DMS79 treated with DMSO at 0.1 percent for 48 hours (cell line): ENCODE measurements around the gene FRY.

Experiments used
- DNase-seq: peaks from one replicate; lab custom pipeline; 2025; lab: John Stamatoyannopoulos, UW

Gene FRY

DNA sequence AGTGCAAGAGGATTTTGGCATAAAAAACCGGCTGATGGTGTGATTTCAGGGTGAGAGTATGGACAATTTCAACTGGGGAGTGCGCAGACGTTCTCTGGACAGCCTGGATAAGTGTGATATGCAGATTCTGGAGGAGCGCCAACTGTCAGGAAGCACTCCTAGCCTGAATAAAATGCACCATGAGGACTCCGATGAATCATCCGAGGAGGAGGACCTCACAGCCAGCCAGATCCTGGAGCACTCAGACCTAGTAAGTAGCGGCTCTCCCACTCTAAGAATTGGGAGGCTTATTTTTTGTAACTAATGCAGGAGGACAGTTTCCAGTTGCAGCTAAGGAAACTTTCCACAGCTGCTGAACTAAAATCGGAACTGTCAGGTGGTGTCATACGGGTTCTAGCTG is 230.0 kb downstream of the FRY start:
- peak; percentile 1 for DNase-seq

DNA sequence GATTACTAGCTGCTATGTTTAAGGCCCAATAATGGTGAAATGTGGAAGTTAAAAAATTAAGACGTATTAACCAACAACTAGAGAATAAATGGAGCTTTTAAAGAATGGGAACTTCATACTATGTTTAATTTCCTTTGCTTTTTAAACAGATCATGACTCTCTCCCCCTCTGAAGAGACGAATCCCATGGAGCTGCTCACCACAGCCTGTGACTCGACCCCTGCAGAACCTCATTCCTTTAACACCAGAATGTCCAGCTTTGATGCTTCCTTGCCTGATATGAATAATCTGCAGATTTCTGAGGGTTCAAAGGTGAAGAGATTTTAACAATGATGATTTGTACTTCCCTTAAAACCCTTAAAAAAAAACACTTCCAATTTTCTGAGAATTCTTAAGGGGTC is 230.6 kb downstream of the FRY start:
- no peak for DNase-seq

DNA sequence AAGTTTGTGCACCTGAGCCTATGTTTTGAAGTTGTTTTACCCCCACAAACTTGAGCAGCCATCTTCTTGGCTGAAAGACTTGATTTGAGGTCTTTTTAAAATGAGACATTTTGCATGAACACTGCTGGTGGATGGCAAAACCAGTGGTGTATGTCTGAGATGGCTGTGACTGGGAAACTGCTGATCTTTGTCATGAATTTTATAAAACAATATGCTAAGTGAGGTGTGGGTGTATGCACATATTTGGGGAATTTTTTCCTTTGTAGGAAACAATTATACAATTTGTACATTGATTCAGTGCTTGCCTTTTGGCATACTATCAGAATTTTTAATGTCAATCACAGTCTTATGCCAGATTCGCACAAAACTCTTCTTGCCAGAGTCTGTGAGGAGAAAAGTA is 231.0 kb downstream of the FRY start:
- DNase-seq, result no peak

DNA sequence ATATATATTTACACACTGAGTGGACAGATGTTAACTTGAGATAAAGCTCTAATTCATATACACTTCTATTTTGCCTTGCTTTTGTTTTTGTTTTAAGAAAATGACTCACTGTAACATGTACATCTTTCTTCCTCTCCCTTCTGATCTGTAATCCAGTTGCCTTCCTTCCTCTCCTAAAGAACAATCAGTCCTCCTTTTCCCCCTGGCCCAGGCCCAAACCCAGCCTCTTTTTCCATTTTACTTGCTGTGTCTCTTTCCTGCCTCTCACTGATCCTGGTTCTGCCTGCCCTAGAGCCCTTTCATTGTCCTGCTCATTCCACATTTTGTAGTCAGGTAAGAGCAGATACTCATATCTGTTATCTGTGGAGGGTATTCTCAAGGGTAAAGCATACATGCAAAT is 232.8 kb downstream of the FRY start:
- DNase-seq, result no peak

DNA sequence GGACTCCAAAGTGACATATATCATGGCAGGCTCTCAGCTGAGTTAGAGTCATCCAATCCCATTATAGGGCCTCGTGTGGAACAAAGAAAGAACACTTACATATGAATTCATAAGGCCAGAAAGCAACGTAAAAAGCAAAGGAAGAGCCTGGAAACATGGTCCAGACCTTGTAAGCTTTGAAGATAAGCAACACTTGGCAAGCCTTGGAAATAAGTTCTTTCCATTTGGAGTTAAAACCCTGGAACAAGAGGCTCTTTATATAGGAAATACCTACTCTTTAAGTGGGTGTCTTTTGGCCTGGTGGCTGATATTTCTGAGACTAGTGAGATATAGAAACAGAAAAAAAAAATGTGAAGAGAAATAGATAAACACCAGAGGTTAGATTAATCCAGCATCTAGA is 234.2 kb downstream of the FRY start:
- no peak for DNase-seq

DNA sequence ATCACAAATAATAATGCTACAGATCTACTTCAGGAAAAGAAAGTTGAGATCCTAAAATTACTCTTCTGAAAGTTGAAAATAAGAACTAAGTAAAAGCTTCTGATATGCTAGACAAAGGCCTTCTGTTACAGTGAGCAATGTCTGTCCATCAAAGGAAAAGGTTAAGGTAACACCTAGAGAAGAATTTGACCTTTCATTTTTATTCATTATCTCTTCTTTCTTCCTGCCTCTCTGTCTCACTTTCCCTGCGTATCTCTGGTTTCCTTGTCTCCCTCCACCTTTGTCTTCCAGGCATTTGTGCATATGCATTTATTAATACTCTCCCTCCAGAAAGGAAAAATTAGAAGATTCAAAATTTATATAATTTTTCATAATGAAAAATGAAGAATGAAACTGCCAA is 234.6 kb downstream of the FRY start:
- DNase-seq, result no peak

DNA sequence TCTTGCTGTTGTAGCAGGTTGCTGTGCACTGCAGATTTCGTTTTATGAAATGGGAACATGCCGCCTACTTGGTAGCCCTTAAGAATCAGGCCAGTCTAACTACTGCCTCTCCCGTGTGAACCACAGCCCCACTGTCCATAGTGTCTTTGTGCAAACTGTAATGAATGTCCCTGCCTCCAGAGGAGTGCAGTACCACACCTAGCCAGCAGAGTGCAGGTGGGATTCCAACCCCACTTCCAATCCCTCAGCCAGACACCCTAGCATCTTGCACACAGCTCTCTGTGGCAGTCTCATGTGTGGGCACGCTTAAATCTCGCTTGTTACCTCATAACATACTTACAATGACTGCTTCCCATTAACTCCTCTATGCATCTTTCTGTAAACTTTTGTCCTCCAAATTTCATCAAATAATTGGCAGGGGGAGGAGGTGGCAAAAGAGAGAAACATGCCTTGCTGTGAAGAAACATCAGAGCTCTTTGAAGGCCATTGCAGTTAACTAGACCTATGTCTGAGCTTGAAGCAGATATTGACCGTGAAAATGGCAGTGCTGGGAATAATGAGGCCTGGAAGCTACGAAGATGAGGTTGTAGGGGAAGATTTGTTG is 236.4 kb downstream of the FRY start:
- DNase-seq, result no peak

DNA sequence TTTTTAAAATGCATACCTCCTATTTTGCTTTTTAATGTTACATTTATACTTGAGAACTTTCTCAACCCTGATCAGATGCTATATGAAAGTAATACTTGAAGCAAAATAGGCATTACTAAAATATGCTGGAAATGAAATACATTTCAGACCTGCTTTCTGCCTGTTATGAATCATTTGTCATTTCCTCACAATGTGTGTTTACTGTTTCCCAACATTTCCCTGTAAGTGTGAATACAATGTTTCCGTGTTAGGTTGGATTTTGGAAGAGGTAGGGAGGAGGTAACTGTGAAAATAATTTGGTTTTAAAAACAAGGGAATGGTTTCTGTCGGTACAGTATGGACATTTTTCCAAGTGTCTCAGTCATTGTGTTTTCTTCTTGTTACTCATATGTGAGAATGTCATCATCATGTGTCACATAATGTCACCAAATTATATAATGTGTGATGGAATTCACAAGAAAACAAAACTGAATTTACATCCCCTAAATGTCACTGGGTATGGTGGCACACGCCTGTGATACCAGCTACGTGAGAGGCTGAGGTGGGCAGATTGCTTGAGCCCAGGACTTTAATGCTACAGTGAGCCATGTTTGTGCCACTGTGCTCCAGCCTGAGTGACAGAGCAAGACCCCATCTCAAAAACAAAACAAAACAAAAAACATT is 240.6 kb downstream of the FRY start:
- DNase-seq, result no peak

DNA sequence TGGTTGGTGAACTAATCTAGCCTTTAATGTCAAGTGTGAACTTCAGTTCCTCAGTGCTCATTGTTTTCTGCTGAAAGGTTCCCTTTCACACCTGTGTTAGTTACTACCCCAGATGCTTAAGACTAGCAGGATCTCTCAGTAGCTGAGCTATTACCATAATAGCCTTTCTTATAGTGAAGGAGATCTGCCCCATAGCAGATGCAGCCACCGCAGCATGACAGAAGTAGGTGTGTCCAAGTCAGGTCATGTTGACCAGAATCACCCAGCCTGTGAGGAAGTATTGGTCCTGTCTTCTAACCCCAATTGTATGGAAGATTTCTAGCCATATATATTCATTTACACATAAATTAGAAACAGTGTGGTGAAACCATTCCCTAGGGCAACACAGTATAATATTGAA is 246.3 kb downstream of the FRY start:
- DNase-seq, result no peak

DNA sequence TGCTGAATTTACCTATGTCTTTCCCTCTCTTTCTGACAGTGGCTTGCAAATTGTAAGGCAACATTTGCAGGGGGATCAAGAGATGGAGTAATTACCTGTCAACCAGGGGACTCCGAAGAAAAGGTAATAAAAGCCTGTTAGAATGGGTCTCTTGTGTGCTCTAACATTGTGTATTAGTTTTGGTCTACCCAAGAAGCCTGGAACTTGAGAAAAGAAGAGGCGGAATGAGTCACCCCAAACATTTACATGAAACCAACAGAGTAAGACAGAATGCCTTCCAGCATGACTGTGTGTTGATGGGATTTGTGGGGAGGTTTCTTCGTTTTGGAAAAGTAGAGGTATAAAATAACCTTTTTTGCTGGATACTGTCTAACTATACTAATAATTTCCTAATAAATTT is 246.9 kb downstream of the FRY start:
- no peak for DNase-seq

DNA sequence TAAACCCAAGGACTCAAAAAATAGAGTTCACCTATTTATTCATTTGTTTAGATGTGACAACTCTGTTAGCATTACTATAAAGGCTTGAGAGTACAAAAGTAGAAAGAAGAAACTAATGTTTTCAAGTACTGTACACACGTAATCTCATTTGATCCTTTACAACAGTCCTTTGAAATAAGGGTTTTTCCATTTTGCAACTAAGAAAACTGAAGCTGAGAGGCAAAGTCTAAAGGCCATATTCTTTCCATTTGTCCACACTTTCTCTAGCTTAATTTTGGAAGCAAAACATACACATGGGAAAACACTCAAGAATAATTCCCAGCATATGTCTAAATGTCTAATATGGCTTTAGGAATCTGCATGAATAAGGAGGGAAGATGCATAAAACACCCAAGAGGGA is 249.5 kb downstream of the FRY start:
- DNase-seq, result no peak

DNA sequence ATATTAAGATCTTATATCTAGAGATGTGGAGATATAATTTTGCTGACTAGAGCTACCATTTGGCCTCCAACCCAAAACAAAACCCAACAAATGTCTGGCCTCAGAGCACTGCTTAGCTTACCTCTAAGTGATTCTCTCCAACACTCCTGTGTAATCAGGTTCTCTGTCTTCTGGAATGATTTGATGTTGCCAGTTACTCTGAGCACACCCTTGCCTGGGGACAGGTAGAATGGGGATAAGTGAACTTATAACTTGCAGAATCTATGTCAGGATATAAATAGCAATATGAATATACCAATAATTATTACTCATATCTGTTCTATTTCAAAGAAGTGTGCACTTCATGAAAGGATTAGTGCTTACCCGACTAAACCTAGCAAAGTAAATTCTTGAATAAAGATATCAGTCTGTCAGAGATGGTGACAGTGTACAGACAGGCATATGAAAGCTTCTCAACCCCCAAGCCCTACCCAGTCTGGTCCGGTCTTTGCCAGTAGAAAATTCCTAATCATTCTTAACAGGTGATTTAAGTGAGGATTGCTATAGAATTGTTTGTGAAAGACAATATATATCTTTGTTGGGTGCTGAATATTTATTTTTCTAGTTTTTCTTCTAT is 250.6 kb downstream of the FRY start:
- no peak for DNase-seq

DNA sequence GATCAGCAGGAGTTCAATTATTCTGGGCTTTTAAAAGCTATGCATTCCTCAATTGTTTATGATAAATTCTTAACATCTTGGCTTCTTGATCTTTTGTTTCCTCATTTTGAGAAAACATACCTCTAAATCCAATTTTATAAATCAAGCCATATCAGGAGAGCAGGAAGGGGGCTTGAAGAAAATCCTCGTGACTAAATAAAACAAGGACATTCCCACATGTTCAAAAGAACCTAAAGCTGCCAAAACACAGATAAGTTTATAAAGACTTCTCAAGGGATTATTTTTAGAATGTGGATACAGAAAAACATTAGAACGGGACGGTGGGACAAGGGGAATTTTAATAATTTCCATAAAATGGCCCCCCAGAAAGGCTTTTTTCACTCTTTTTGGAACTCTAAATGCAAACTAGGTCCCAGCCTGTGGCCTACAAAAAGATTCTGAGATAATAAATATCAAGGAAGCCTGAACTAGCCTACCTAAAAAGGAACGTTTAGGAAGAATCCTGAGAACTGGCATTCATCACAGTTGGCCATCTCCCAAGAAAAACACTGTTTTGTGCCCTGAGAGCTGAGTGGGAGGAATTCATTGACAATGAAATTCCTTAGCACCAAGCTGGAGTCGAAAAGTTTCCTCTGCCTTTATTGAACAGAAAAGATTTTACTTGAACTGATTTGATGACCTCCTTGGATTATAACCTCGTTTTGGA is 253.5 kb downstream of the FRY start:
- no peak for DNase-seq

DNA sequence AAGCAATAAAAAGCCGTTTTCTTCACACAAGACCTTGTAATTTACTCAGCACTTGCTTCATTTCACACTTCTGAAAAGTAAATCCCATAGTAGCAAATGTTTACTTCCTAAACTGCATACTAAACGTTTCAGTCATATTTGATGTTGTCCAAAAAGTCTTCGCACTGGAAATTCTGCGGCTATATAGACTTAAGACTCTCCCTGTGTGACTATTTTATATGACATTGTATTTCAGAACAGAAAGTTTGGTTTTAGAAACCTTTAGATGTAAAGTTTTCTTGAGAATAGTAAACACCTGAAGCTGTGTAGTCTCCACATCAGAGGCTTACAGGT is 254.0 kb downstream of the FRY start:
- DNase-seq, result no peak

DNA sequence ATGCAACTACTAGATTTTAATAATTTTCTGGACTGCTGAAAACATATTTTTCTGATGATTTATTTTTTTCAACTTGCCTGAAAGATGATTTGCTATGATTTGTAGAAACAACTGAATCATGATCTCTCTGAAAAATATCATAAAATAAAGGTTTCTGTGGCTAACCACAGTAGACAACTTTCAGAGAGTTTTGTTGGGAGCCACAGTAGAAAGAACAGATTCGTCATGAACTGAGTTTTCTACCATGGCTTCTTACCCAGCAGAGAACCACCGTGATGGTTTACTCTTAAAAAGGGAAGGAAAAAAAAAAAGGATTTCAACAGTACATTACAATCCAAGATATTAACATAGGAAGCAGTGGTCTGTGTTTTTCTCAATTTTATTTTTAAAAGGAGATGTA is 265.6 kb downstream of the FRY start:
- no peak for DNase-seq

DNA sequence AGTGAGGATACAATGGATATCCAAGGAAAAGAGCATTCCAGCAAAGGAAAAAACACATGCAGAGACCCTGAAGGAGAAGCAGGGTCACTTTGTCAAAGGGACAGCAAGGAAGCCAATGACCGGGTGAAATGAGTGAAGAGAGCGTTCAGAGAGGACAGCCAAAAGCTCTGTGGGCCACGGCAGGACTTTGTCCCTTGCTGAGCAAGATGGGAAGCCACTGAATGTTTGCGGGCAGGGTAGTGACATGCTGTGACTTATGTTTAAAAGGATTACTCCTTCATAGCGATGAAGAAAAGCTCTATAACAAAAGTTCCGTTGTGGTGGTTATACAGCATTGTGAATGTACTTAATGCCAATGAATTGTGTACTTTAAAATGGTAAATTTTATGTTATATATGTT is 267.1 kb downstream of the FRY start:
- DNase-seq, result no peak

DNA sequence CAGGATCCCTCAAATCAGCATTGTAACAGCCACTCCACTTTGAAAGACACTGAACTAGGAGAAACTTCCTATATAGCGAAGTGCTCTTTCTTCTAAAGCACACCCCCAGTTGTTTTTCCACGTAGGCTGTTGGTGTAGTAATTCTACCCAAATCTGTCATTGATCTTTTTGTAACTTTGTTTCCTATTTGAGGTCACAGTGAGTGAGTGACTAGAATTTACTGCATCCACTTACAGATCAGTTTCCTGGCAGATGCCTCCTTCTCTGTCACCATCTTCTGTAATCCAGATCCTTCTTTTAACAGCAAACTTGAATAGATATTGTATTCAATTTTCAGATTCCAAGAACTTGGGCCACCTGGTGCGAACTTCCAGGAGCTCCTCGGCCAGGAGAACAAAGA is 268.3 kb downstream of the FRY start:
- DNase-seq, result no peak

DNA sequence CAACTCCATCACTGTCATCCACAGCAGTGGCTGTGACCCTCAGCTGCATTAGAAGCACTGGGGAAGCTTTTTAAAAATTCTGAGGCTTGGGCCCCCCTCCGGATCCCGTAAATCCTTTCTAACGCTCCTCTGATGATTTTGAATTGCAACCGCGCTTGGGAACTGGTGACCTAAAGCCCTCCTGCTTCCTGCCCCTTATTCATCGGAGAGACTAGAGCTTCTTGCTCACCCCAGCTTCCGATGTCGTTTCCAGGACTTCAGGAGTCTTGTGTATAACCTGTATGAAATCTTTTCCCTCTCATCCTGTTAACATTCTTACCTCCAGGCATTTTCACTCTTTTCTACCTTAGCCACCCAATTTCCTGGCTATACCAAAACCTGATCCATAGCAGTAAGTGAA is 268.8 kb downstream of the FRY start:
- DNase-seq, result no peak

DNA sequence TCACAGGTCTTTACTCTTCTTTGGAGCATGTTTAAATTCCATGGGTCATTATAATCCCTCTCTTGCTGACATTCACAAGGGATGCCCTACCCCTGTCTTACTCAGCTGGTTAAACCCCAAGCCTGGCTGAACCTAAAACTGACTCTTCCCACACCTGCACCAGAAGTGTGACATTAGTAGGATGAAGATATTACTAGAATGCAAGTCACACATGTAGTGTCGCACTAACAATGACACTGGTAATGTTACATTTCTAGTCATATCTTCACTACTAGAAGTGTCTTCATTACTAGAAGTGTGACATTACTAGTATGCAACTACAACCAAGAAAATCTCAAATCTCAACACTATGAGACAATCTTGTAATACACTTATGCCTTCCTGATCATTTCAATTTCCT is 269.3 kb downstream of the FRY start:
- no peak for DNase-seq

DNA sequence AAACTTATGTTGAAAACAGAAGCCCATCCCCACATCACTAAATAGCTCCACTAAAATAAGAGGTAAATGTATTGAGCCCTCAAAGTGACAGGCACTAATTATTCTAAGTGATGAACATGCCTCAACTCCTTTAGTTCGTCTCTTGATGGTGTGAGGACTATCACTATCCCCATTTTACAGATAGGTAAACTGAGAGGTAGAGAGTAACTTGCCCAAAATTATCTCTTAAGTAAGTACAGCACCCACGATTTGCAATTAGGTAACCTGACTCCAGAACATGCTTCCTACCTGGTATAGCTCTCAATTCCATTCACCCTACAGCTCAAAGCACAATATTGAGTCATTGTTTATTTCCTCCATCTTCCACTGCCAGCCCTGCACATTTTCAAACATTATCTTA is 270.9 kb downstream of the FRY start:
- DNase-seq, result no peak

DNA sequence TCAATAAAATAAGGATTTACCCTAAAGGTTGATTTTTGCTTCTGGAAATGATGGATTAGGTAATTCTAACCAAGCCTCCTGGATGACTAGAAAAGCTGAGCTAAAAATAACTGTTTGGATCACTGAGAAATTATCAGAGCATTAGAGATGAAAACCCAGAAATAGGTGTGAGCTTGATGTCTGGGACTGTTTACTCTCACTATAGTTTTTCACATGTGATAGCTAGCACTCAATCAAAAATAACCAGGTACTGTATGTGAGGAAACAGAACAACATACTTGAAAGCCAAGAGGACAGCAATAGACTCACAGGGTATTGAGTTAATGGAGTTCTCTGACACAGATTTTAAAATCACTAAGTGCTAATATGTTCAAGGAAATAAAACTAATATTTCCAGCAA is 274.1 kb downstream of the FRY start:
- DNase-seq, result no peak

DNA sequence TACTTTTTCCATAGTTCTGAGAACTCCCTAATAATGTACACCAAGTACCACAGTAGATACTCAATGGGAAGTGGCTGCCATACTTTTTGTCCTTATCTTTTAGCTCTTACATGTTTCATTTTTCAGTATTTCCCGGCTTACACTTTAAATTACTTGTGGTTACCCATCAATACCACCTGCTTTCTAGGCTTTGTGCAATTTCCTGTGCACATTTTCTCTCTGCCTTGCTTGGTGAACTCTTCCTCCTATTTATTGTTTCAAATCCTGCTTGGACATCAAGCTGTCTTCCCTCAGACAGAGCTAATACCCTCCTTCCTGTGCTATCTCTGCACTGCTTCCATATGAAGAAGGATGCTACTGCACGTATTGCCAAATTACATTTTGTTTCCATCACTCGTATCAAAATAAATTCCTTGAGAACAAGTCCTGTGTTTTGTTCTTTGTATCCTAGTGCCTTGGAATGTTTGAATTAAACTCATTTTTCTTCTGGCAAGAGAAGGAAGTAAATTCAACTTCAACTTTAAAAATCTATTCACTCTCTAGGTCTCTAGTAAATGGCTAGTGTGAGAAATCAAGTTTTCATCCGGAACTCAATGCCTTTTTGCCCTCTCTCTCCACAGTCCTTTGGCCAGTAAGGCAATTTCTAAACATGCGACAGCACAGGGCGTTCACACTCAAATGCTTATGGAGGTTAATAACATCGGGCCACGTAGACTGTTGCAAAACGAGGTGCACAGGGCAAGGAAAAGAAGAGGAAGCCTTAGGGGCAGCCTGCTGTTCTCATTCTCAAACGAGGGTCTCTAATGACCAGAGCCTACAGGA is 277.9 kb downstream of the FRY start:
- DNase-seq, result no peak
